Testis (tissue), 3 donors: ENCODE measurements around the gene LGALS8. TPM values are rescaled to one million over a fixed set of nuclear protein-coding genes. Genes with fewer than 3 reads are reported as not detected.

ENCODE experiments used
- DNase-seq: peaks from one replicate; pipeline ENCODE4 v3.0.0-alpha.2; 2019
- H3K27ac ChIP-seq, 2 donors: fragments of 200-600 bp; sonication (generic); one replicate each; pipeline ENCODE4 v1.5.1; 2019
- H3K27me3 ChIP-seq: fragments of 200-600 bp; sonication (generic); one replicate; pipeline ENCODE4 v1.5.1; 2019
- H3K36me3 ChIP-seq: fragments of 200-600 bp; sonication (generic); one replicate; pipeline ENCODE4 v1.5.1; 2017; ENCODE audit warnings: low read depth; ENCODE audit errors: missing control alignments
- H3K4me1 ChIP-seq: fragments of 200-600 bp; sonication (generic); one replicate; pipeline ENCODE4 v1.5.1; 2019
- H3K4me3 ChIP-seq, 2 donors: fragments of 200-600 bp; sonication (generic); one replicate each; pipeline ENCODE4 v1.5.1; 2017 to 2019
- H3K9me3 ChIP-seq: fragments of 200-600 bp; sonication (generic); one replicate; pipeline ENCODE4 v1.5.1; 2017
- CTCF ChIP-seq, 3 experiments: fragments of 450-650 bp in 2 of 3; fragments of 200-600 bp in 1 of 3; sonication (generic) in 1 of 3; IDR thresholded peaks; one replicate each; pipeline ENCODE4 v1.5.1; 2016 to 2019; ENCODE audit warnings: antibody characterized with exemption in 3 of 3, mild to moderate bottlenecking in 2 of 3, moderate library complexity in 1 of 3
- POLR2A ChIP-seq: fragments of 450-650 bp; IDR thresholded peaks from one replicate; pipeline ENCODE4 v1.6.1; 2017; ENCODE audit warnings: antibody characterized with exemption, mild to moderate bottlenecking, moderate library complexity
- WGBS, 2 donors: methylation state at CpG; one replicate each; pipeline ENCODE4 v1.1.5; 2018; 5-methylcytosine and 5-hydroxymethylcytosine counted together
- intact Hi-C: fragments of 100-400 bp; cut with DNase I; formaldehyde crosslinking; loops from one replicate; pipeline ENCODE4 v1.15.1; 2023; ENCODE audit warnings: low total_unique reads
- polyA plus RNA-seq: library from polyadenylated mRNA; stranded (reverse); fragments of 350-450 nt; fragmentation: Illumina TruSeq; extraction: RNeasy Lipid Tissue Mini Kit (QIAGEN cat#74804); gene quantifications from one replicate; pipeline ENCODE4 v1.2.3, GENCODE V29; 2014; ENCODE audit warnings: low read depth, low replicate concordance; ENCODE audit not compliant: insufficient read depth
- total RNA-seq, 2 donors: library from RNA; depleted of rRNA; stranded (reverse); fragments of >200 nt; gene quantifications; one replicate each; pipeline ENCODE4 v1.2.3, GENCODE V29; 2016

The LGALS8 gene
- total and polyA plus RNA-seq, 3 donors from 2014 or later, result 114 to 122 (median 115) TPM

DNA sequence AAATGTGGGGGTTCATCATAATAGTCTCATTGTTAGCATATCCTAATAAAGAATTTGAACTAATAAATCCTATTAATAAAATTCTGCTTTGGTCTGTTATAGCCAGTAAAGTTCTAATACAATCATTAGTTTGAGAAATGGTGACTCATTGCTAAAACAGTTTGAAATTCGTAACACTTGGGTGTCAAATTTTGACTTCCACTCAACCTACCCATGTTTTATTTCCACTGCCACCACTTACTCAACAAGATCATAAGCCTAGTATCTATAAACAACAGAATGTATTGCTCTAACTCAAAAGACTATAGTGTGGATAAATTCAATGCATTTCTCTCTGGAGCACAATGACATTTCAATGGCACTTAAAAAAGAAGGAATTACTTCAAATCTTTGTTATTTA, 29.1 kb downstream of the LGALS8 start:
- WGBS, 2 donors, result 0 to 31% methylated on average over 1 of the region's 1 CpG
- DNase-seq, result no peak
- no peaks in the 10 kb centered on the region for H3K36me3 ChIP-seq
- no peak overlapping the region for H3K27ac ChIP-seq
- H3K4me3 ChIP-seq, result no peak overlapping the region
- H3K9me3 ChIP-seq, result no peaks in the 10 kb centered on the region
- H3K4me1 ChIP-seq, result no peaks in the 10 kb centered on the region
- H3K27me3 ChIP-seq, result no peaks in the 10 kb centered on the region
- intact Hi-C loops, result no loop called here
- TF ChIP-seq POLR2A (no peak), CTCF (IDR thresholded peaks at IDR 0.05) (no peak)

GRCh38 chr1:236553370-236553769, 29.6 kb downstream of the LGALS8 start:
- TF ChIP-seq CTCF (IDR thresholded peaks at IDR 0.05) (no peak), POLR2A (no peak)
- 66 to 84% methylated on average over 8 of the region's 8 CpGs for WGBS, 2 donors
- Histone ChIP-seq H3K9me3 (no peaks in the 10 kb centered on the region), H3K36me3 (no peaks in the 10 kb centered on the region), H3K4me1 (no peaks in the 10 kb centered on the region), H3K27ac (no peak overlapping the region), H3K27me3 (no peaks in the 10 kb centered on the region), H3K4me3 (no peak overlapping the region)
- DNase-seq, result no peak
- intact Hi-C loops, result no loop called here

DNA sequence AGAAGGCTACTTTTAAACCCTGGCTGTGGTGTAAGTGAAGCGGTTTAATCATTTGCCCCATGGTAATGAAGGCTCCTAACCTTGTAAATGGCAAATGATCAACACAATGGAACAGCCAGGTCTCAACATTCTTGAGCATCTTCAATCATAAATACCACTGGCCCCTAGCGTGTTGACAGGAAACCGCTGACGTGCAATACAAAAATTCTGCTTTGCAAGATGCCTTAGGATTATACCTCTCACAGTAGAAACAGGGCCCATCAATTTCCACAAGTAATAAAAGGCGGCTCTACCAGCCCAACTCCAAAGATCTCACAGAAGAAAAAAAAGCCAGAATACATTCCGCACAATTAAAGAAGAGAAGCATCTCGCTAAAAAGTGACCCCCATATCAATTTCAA, 32.8 kb downstream of the LGALS8 start:
- 92 to 96% methylated on average over 7 of the region's 7 CpGs for WGBS, 2 donors
- Histone ChIP-seq H3K4me3 (no peak overlapping the region), H3K36me3 (no peaks in the 10 kb centered on the region), H3K4me1 (no peaks in the 10 kb centered on the region), H3K27ac (no peak overlapping the region), H3K9me3 (no peaks in the 10 kb centered on the region), H3K27me3 (no peaks in the 10 kb centered on the region)
- TF ChIP-seq POLR2A, result no peak
- no peak for TF ChIP-seq CTCF (IDR thresholded peaks at IDR 0.05)
- no peak for DNase-seq
- intact Hi-C loops, result no loop called here

DNA sequence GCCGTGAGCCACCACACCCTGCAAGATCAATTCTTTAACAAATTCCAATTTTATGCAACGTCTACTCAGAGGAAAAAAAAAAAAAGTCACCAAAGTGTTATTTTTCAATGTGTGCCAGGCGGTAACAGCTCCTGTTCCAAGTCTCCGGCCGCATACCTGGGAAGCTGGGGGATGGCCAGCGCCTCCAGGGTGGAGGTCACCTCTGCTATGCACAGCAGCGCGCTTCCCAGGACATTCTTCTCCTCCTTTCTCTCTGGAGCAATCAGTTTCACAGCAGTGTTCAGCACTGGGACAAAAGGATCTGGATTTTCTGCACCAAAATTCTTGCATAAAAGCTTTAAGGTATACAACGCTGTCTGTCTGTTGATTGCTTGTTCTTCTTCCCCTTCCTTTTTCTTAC, 34.3 kb downstream of the LGALS8 start:
- TF ChIP-seq CTCF (IDR thresholded peaks at IDR 0.05) (no peak), POLR2A (no peak)
- DNase-seq, result no peak
- Histone ChIP-seq H3K27ac (no peak overlapping the region), H3K9me3 (no peaks in the 10 kb centered on the region), H3K27me3 (no peaks in the 10 kb centered on the region), H3K4me3 (no peak overlapping the region), H3K4me1 (no peaks in the 10 kb centered on the region), H3K36me3 (no peaks in the 10 kb centered on the region)
- intact Hi-C loops, result no loop called here
- WGBS, 2 donors, result 78 to 84% methylated on average over 9 of the region's 9 CpGs

GRCh38 chr1:236558846-236559245, 35.1 kb downstream of the LGALS8 start:
- DNase-seq, result no peak
- Histone ChIP-seq H3K4me1 (no peaks in the 10 kb centered on the region), H3K36me3 (no peaks in the 10 kb centered on the region), H3K27me3 (no peaks in the 10 kb centered on the region), H3K9me3 (no peaks in the 10 kb centered on the region), H3K27ac (no peak overlapping the region), H3K4me3 (no peak overlapping the region)
- no peak for TF ChIP-seq POLR2A
- no peak for TF ChIP-seq CTCF (IDR thresholded peaks at IDR 0.05)
- intact Hi-C loops, result no loop called here
- 92 to 100% methylated on average over 3 of the region's 3 CpGs for WGBS, 2 donors
